HFFc6 (cell line): ENCODE measurements around the gene ITIH6. TPM values are rescaled to one million over a fixed set of nuclear protein-coding genes. Genes with fewer than 3 reads are reported as not detected.
"Not testable (repeated sequence)": the region's sequence is repeated elsewhere in the genome, so short reads cannot be mapped to it uniquely, and the experiment has no call there.

Source experiments
- DNase-seq: peaks from one replicate; pipeline ENCODE4 v3.0.0-alpha.2; 2018
- H3K27ac Mint-ChIP-seq: 2 replicates; pipeline ENCODE4 v1.8.0; 2020; ENCODE audit warnings: mild to moderate bottlenecking, mixed read lengths
- H3K27me3 Mint-ChIP-seq: 2 replicates; pipeline ENCODE4 v1.8.0; 2021; ENCODE audit warnings: mild to moderate bottlenecking, moderate library complexity, mixed read lengths; ENCODE audit not compliant: insufficient read depth
- H3K36me3 Mint-ChIP-seq: 2 replicates; pipeline ENCODE4 v1.8.0; 2021; ENCODE audit warnings: low read depth, mixed read lengths
- H3K4me1 Mint-ChIP-seq: 2 replicates; pipeline ENCODE4 v1.8.0; 2020; ENCODE audit warnings: low read depth, mixed read lengths
- H3K4me3 Mint-ChIP-seq: 2 replicates; pipeline ENCODE4 v1.8.0; 2020; ENCODE audit warnings: mild to moderate bottlenecking, moderate library complexity, mixed read lengths
- H3K9me3 Mint-ChIP-seq: 2 replicates; pipeline ENCODE4 v1.8.0; 2020; ENCODE audit warnings: mild to moderate bottlenecking, mixed read lengths
- long read RNA-seq: library from polyadenylated mRNA; unstranded; transcript quantifications from one replicate; pipeline ENCODE4 v2.0.0, GENCODE V29; 2019
- total RNA-seq, 6 experiments: library from RNA; stranded (reverse); fragmentation: NEBNext Ultra II Directional; extraction: Animal tissue kit (Norgen Biotek cat#: 25700); gene quantifications; 2 replicates in 1 of 6; 3 replicates in 5 of 6; pipeline ENCODE4 v1.2.3, GENCODE V29; 2021
- TF ChIP-seq, protein P1 (sequence below): fragments of 200-600 bp; sonication (generic); IDR thresholded peaks from 2 replicates; pipeline ENCODE4 v1.5.0; 2021; ENCODE audit warnings: antibody characterized with exemption, mild to moderate bottlenecking

The ITIH6 gene
- not detected for total RNA-seq
- long read RNA-seq: 0 reads

DNA sequence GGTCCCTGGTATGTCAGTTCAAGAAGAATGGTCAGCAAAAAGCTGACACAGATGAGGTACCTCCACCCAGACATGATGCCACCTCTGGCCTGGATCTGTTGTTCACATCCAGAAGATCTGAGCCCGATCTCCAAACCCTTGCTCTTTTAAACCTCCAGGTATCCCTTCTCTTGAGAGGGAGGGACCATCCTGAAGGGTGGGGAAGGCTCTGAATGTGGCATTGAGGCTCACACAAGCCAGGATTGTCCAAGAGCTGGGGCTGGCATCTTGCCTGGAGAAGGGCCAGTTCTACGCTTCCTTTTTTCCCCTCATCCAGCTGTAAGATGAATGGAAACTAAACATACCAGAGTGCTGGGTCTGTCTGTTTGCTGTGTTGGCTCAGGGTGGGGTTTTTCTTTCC is at the start of gene ITIH6:
Gene ITIH6 (minus strand): TSS at position 119 of the 400 bp plus-strand sequence. CDS start 45 bp downstream, at position 74.
- H3K27me3 Mint-ChIP-seq: peaks cover 8% of the 10 kb centered on the region
- H3K27ac Mint-ChIP-seq: no peak within 1 kb of the TSS
- H3K36me3 Mint-ChIP-seq: no peaks in the 10 kb centered on the region
- no peaks in the 10 kb centered on the region for H3K9me3 Mint-ChIP-seq
- H3K4me3 Mint-ChIP-seq: no peak within 1 kb of the TSS
- TF ChIP-seq, protein P1, sequence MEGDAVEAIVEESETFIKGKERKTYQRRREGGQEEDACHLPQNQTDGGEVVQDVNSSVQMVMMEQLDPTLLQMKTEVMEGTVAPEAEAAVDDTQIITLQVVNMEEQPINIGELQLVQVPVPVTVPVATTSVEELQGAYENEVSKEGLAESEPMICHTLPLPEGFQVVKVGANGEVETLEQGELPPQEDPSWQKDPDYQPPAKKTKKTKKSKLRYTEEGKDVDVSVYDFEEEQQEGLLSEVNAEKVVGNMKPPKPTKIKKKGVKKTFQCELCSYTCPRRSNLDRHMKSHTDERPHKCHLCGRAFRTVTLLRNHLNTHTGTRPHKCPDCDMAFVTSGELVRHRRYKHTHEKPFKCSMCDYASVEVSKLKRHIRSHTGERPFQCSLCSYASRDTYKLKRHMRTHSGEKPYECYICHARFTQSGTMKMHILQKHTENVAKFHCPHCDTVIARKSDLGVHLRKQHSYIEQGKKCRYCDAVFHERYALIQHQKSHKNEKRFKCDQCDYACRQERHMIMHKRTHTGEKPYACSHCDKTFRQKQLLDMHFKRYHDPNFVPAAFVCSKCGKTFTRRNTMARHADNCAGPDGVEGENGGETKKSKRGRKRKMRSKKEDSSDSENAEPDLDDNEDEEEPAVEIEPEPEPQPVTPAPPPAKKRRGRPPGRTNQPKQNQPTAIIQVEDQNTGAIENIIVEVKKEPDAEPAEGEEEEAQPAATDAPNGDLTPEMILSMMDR: no peak
- H3K4me1 Mint-ChIP-seq: no peaks in the 10 kb centered on the region
- DNase-seq: no peak

DNA sequence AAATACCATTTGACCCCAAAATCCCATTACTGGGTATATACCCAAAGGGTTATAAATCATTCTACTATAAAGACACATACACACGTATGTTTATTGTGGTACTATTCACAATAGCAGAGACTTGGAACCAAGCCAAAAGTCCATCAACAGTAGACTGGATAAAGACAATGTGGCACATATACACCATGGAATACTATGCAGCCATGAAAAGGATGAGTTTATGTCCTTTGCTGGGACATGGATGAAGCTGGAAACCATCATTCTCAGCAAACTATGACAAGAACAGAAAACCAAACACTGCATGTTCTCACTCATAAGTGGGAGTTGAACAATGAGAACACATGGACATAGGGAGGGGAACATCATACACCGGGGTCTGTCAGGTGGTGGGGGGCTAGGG is 49.6 kb upstream of the ITIH6 start:
- DNase-seq, H3K27me3 Mint-ChIP-seq, H3K36me3 Mint-ChIP-seq, H3K4me1 Mint-ChIP-seq, H3K4me3 Mint-ChIP-seq, H3K9me3 Mint-ChIP-seq, H3K27ac Mint-ChIP-seq: not testable (repeated sequence)

- Mint-ChIP-seq H3K27me3 (peaks cover 3% of the 10 kb centered on the region), H3K36me3 (no peaks in the 10 kb centered on the region), H3K9me3 (no peaks in the 10 kb centered on the region), H3K4me3 (no peak overlapping the region), H3K4me1 (no peaks in the 10 kb centered on the region), H3K27ac (no peak overlapping the region)
- TF ChIP-seq, protein P1: no peak
- no peak for DNase-seq
Observed at GRCh38 chrX:54843050-54843449, 45.0 kb upstream of the ITIH6 start.

GRCh38 chrX:54842607-54843006 is 44.6 kb upstream of the ITIH6 start:
- no peak for DNase-seq
- Mint-ChIP-seq H3K36me3 (no peaks in the 10 kb centered on the region), H3K9me3 (no peaks in the 10 kb centered on the region), H3K27me3 (peaks cover 3% of the 10 kb centered on the region), H3K4me3 (no peak overlapping the region), H3K27ac (no peak overlapping the region), H3K4me1 (no peaks in the 10 kb centered on the region)
- TF ChIP-seq, protein P1: no peak

DNA sequence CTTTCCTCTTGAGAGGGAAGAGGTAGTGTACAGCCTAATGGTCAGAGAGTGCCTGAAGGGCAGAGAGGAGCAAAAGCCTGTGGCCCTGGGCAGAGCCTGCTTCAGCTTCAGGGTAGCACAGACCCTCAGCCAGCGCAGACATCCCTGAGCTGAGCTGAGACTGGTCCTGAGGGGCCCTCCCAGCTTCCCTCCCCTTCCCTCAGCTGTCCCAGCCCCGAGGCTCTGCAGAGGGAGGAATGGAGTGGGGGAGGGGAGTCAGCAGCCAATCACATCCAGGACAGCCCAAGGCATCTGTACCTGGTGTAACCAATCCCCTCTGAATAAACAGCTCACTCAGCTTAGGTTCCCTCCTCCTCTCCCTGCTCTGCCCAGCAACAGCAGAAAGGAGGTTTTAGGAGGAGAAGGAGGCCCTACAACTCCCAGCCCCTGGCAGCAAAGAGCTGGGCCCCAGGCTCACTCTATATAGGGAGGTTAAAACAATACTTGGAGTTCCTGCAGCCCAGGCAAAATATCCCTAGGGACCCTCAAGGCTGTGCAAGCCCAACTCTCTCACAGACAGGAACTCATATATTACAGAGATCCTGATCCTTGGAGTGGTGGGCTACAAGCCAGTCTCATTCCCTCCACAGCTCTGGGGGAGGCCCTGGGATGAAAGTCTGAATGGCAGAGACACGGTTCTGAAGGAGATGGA is 43.3 kb upstream of the ITIH6 start:
- not testable (repeated sequence) for DNase-seq, H3K27ac Mint-ChIP-seq, H3K4me3 Mint-ChIP-seq, H3K36me3 Mint-ChIP-seq, H3K4me1 Mint-ChIP-seq, H3K9me3 Mint-ChIP-seq, H3K27me3 Mint-ChIP-seq

GRCh38 chrX:54838583-54838982 is 40.5 kb upstream of the ITIH6 start:
- TF ChIP-seq, protein P1: no peak
- no peak for DNase-seq
- peaks cover 5% of the 10 kb centered on the region for H3K27me3 Mint-ChIP-seq
- H3K27ac Mint-ChIP-seq: no peak overlapping the region
- no peaks in the 10 kb centered on the region for H3K36me3 Mint-ChIP-seq
- no peaks in the 10 kb centered on the region for H3K9me3 Mint-ChIP-seq
- no peak overlapping the region for H3K4me3 Mint-ChIP-seq
- H3K4me1 Mint-ChIP-seq: no peaks in the 10 kb centered on the region
